Testis (tissue), 3 donors: Measurements from ENCODE around the gene NHSL2. TPM values are rescaled to one million over a fixed set of nuclear protein-coding genes. Genes with fewer than 3 reads are reported as not detected.
A peak's percentile ranks its signal among the peaks of the same experiment; 100 is the strongest.

Source experiments
- DNase-seq: peaks from one replicate; pipeline ENCODE4 v3.0.0-alpha.2; 2019
- H3K27ac ChIP-seq, 2 donors: fragments of 200-600 bp; sonication (generic); one replicate each; pipeline ENCODE4 v1.5.1; 2019
- H3K27me3 ChIP-seq: fragments of 200-600 bp; sonication (generic); one replicate; pipeline ENCODE4 v1.5.1; 2019
- H3K36me3 ChIP-seq: fragments of 200-600 bp; sonication (generic); one replicate; pipeline ENCODE4 v1.5.1; 2017; ENCODE audit warnings: low read depth; ENCODE audit errors: missing control alignments
- H3K4me1 ChIP-seq: fragments of 200-600 bp; sonication (generic); one replicate; pipeline ENCODE4 v1.5.1; 2019
- H3K4me3 ChIP-seq, 2 donors: fragments of 200-600 bp; sonication (generic); one replicate each; pipeline ENCODE4 v1.5.1; 2017 to 2019
- H3K9me3 ChIP-seq: fragments of 200-600 bp; sonication (generic); one replicate; pipeline ENCODE4 v1.5.1; 2017
- CTCF ChIP-seq, 3 experiments: fragments of 450-650 bp in 2 of 3; fragments of 200-600 bp in 1 of 3; sonication (generic) in 1 of 3; IDR thresholded peaks; one replicate each; pipeline ENCODE4 v1.5.1; 2016 to 2019; ENCODE audit warnings: antibody characterized with exemption in 3 of 3, mild to moderate bottlenecking in 2 of 3, moderate library complexity in 1 of 3
- POLR2A ChIP-seq: fragments of 450-650 bp; IDR thresholded peaks from one replicate; pipeline ENCODE4 v1.6.1; 2017; ENCODE audit warnings: antibody characterized with exemption, mild to moderate bottlenecking, moderate library complexity
- WGBS, 2 donors: methylation state at CpG; one replicate each; pipeline ENCODE4 v1.1.5; 2018; 5-methylcytosine and 5-hydroxymethylcytosine counted together
- intact Hi-C: fragments of 100-400 bp; cut with DNase I; formaldehyde crosslinking; loops from one replicate; pipeline ENCODE4 v1.15.1; 2023; ENCODE audit warnings: low total_unique reads
- polyA plus RNA-seq: library from polyadenylated mRNA; stranded (reverse); fragments of 350-450 nt; fragmentation: Illumina TruSeq; extraction: RNeasy Lipid Tissue Mini Kit (QIAGEN cat#74804); gene quantifications from one replicate; pipeline ENCODE4 v1.2.3, GENCODE V29; 2014; ENCODE audit warnings: low read depth, low replicate concordance; ENCODE audit not compliant: insufficient read depth
- total RNA-seq, 2 donors: library from RNA; depleted of rRNA; stranded (reverse); fragments of >200 nt; gene quantifications; one replicate each; pipeline ENCODE4 v1.2.3, GENCODE V29; 2016

The NHSL2 gene
- total and polyA plus RNA-seq, 3 donors from 2014 or later: 9.5 to 33.1 (median 32.5) TPM

- intact Hi-C loops: loop anchor here (5.0 kb wide), 1 partner anchor 99 kb away; no protein-coding TSS in a partner anchor
- peaks cover 8% of the 10 kb centered on the region for H3K4me1 ChIP-seq
- H3K27me3 ChIP-seq: no peaks in the 10 kb centered on the region
- no peaks in the 10 kb centered on the region for H3K36me3 ChIP-seq
- H3K9me3 ChIP-seq: no peaks in the 10 kb centered on the region
- DNase-seq: no peak
- H3K4me3 ChIP-seq: no peak overlapping the region
- 60 to 83% methylated on average over 1 to 6 of the region's 6 CpGs for WGBS, 2 donors
- TF ChIP-seq CTCF (IDR thresholded peaks at IDR 0.05): no peak
- no peak for TF ChIP-seq POLR2A
- H3K27ac ChIP-seq: no peak overlapping the region
Measured at GRCh38 chrX:72120837-72121236, 210.2 kb downstream of the NHSL2 start.

GRCh38 chrX:72121383-72121782 lies 210.7 kb downstream of the NHSL2 start:
- no peak overlapping the region for H3K4me3 ChIP-seq
- H3K4me1 ChIP-seq: peaks cover 12% of the 10 kb centered on the region
- peak; percentile 54 for DNase-seq
- intact Hi-C loops: loop anchor here (5.0 kb wide), 1 partner anchor 99 kb away; no protein-coding TSS in a partner anchor
- WGBS, 2 donors: 20 to 31% methylated on average over 3 of the region's 3 CpGs
- no peaks in the 10 kb centered on the region for H3K27me3 ChIP-seq
- no peaks in the 10 kb centered on the region for H3K9me3 ChIP-seq
- no peak overlapping the region for H3K27ac ChIP-seq
- no peaks in the 10 kb centered on the region for H3K36me3 ChIP-seq
- no peak for TF ChIP-seq POLR2A
- no peak for TF ChIP-seq CTCF (IDR thresholded peaks at IDR 0.05)

- H3K9me3 ChIP-seq: no peaks in the 10 kb centered on the region
- intact Hi-C loops: loop anchor here (5.0 kb wide), 1 partner anchor 100 kb away; no protein-coding TSS in a partner anchor
- H3K27ac ChIP-seq: no peak overlapping the region
- 80 to 92% methylated on average over 1 to 3 of the region's 6 CpGs for WGBS, 2 donors
- DNase-seq: no peak
- H3K4me3 ChIP-seq: no peak overlapping the region
- no peaks in the 10 kb centered on the region for H3K27me3 ChIP-seq
- H3K36me3 ChIP-seq: no peaks in the 10 kb centered on the region
- H3K4me1 ChIP-seq: peaks cover 12% of the 10 kb centered on the region
- TF ChIP-seq POLR2A (no peak), CTCF (IDR thresholded peaks at IDR 0.05) (no peak)
Measured at GRCh38 chrX:72122621-72123337, 212.1 kb downstream of the NHSL2 start.

GRCh38 chrX:72123471-72124185 lies 213.0 kb downstream of the NHSL2 start:
- no peak for TF ChIP-seq CTCF (IDR thresholded peaks at IDR 0.05)
- no peak for TF ChIP-seq POLR2A
- 62% methylated on average over 10 of the region's 11 CpGs; no CpG with 5 or more reads in 1 of the 2 donors for WGBS, 2 donors
- Histone ChIP-seq H3K27me3 (no peaks in the 10 kb centered on the region), H3K4me3 (no peak overlapping the region), H3K9me3 (no peaks in the 10 kb centered on the region), H3K36me3 (no peaks in the 10 kb centered on the region), H3K4me1 (peaks cover 12% of the 10 kb centered on the region), H3K27ac (no peak overlapping the region)
- intact Hi-C loops: loop anchor here (5.0 kb wide), 1 partner anchor 101 kb away; no protein-coding TSS in a partner anchor
- DNase-seq: no peak
